Left hindlimb (tissue), 1 donor: Measurements from ENCODE around the gene C1orf87.

Source experiments
- DNase-seq: peaks from one replicate; pipeline ENCODE4 v3.0.0-alpha.2; 2018

The C1orf87 gene, protein sequence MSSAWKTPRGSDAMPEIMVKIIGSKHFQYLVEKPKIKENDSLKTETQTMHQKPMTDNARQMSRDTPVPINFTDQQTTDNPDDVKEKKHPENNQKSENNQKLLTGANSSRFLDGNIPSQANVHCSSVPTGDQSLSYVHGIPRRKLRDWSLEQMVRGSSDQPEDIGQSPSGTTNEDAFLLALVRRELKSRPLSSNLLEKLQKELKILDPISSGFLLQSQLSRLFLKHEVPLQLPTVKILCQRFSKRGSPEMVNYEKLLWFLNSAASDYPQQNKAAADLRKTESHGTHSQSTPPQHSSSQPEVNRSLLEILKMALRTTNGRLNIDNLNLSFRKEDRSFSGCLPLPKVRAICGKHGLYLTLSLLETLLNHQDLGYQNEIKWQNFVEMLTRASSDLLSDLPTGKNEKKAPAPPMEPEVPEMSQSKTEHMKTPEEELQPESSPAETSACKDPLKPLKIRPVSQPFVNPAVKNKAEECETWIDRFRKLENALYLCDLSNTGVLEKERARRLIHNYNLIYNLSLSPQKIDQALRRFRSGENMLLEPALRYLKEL

DNA sequence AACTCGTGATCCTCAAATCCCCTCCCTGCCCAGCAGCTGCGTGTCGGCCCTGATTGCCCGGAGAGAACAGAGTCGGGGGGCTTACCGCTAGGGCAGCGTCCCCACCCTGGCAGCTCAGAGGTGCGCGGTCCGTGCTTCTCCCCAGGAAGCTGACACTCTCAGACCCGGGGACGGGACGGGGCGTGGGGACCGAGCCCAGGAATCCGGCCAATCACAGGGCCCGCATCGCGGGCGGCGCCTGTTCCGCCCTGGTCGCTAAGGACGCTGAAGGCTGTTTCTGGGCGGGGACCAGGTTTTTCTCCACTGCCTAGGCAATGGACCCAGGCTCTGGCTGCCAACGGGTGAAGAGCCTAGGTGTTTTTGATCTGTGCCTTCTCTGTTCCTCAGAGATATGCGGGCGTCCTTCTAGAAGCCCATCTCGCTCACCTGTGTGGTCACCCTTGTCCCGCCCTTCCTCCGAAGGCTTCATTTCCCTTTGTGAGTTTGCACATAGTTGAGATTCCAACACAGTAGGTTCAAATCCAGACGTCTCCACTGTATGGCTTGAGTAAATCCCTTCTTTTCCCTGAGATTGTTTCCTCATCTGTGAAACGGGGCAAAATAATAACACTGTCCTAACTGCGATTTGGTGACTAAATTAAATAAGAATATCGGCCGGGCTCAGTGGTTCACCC, at the start of gene C1orf87:
Gene C1orf87, minus strand, starts transcription at position 166 of the 674 bp plus-strand sequence. CDS start 1,127 bp downstream, outside the sequence.
- DNase-seq, result no peak

DNA sequence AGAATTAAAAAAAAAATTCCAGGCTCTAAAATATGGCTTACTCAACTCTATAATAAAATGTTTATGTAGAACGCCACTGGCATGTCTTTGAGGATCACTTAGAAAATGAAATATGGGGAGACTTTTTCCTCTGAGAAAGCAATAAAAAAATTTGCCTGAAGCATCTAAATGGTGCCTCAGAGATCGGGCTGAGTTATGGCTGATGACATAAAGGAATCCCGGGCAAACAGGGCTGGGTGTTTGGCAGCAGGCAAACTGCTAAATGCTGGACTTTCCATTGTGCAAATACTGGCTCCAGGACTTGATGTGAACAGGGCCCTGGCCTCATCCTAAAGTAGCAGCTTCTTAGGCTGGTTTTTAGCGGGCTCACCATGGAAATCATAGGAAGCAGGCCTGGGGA, 44.5 kb upstream of the C1orf87 start:
- peak; percentile 72 for DNase-seq

DNA sequence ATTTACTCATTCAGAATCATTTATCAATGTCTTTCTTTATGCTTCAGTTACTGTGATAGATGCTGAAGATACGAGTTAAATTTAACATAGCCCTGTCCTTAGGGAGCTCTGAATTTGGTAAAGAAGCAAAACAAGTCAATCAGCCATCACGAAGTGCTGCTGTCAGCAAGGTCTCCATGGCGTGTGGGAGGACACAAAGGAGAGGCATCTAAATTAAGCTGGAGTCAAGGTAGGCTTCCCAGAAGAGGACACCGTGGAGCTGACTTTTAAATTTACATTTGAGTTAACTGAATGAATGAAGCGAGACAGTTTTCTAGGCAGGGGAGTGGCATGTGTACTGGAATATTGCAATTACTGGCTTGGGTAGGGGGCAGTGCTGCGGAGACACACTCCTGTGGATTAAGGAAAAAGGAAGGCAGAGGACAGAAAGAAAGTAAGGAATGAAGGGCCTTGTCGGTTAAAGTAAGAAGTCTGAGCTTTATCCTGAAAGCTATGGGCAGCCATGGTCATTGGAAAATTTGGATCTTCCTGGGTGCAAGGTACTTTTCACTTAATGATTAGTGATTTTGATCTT, 41.3 kb upstream of the C1orf87 start:
- no peak for DNase-seq

DNA sequence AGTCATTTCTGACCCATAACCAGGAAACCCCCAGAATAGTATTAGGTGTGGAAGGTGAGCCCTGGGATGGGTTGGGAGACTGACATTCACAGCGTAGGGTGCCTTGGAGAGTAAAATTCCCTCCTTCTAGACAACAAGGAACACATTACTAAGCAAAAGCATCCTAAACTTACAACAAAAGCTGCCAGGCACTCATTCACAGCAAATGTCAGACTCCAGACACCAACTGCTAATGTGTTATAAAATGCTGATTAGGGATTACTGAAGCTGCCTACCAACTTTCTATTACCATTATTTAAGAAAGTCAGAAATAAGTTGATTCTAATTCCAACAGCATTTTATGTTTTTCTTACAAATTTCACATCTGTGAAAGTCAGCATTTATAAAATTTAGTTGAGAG, 40.0 kb upstream of the C1orf87 start:
- DNase-seq, result no peak

DNA sequence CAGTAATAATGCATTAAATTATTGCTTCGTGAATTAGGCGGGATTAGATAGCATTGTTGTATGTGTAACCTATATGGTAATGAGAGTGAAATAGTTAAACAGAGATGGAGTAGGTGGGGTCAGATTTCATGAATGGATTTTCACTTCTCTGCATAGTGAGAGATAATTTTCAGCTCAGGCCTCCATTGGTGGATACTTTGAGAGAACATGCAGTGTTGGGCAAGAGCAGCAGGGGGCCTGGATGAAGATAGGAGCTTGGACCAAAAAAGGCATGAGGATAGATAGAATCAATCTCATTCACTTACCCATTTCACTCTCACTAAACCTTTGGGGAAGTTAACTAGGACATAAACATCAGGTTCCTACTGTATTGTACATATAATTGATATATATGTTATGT, 39.5 kb upstream of the C1orf87 start:
- no peak for DNase-seq

DNA sequence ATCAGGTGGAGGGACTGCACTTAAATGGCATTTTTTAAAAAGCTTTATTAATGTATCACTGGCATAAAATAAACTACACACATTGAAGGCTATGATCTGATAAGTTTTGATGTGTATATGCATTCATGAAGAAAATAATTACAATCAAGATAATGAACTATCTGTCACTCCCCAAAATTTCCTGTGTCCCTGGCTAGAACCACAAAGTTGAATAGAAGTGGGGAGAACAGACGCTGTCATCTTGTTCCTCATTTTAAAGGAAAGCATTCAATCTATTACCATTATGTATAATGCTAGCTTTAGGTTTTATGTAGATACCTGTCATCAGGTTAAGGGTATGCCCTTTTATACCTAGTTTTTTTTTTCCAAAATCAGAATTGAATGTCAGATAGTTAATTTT, 38.1 kb upstream of the C1orf87 start:
- DNase-seq, result no peak

DNA sequence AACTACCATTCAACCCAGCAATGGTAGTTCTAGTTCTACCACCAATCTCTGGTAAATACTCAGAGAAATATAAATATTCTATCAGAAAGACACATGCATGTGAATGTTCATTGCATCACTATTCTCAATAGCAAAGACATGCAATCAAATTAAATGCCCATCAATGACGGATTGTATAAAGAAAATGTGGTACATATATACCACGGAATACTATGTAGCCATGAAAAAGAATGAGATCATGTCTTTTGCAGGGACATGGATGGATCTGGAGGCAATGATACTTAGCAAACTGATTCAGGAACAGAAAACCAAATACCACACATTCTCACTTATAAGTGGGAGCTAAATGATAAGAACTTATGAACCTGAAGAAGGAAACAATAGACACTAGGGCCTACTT, 37.5 kb upstream of the C1orf87 start:
- no peak for DNase-seq

DNA sequence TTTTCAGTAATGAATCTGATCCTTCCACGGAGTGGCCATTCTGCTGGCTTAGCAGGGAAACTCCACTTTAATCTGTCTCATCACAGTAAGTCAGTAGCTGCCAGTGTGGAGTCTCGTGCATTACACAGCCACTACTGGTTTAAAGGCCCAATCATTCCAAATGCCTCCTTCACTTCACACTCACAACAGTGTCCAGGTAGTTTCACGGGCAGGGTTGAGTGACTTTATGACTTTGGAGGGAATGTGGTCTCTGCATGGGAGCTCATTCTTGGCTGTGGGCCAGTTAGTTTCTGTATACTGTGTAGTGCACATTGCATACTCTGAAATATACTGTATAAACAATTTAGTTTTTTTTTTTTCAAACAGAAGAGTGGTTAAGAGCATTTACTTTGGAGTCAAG, 34.6 kb upstream of the C1orf87 start:
- DNase-seq, result no peak

DNA sequence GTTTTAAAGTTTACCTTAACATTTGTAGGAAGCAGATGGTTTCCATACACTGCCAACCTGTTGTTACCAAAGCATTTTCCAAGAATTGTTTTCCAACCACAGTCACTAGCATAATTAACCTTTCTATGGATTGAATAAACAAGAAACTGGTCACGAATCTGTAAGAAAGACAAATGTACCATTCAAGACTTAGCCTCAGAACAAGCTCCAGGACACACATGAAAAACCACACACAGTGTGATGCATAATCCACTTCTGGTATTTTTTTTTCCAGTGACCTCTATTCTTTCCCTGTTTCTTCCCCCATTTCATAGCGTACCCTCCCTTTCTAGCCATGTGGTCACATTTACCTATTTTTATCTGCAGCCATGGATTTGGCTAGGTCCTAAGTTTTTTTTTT, 29.6 kb upstream of the C1orf87 start:
- DNase-seq, result no peak

DNA sequence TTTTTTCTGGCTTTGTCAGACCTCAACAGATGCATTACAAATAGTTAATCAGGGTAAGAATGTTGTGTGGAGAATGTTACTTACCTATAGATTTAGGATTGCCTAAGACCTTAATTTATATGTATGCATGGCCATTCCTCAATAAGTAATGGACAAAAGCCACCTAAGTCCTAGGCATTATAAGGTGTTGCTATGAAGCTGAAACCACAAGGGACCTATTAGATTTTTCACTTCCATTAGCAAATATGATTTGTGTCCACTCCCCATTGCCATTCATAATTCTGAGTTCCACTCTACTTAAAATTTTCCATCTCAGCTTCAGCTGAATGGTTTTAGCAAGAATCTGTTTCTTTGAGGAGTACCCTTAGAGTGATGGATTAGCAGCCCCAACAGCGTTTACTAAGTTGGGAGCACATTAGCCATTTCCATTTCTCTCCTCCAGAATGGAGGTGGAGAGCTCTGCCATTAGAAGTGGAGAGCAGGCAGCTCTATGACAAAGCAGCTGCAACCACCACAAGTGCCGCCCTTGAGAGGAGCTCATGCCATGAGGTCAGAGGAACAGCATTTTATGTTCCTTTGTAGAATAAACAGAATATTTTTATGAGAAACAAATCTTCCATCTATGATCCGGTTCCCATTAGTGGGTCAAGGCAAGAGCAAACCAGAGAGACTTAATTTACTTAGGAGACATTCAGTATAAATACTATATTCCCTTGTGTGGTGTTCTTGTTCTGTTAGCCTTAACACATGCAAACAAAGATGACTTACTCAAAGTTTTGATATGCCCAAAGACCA, 28.9 kb upstream of the C1orf87 start:
- no peak for DNase-seq

DNA sequence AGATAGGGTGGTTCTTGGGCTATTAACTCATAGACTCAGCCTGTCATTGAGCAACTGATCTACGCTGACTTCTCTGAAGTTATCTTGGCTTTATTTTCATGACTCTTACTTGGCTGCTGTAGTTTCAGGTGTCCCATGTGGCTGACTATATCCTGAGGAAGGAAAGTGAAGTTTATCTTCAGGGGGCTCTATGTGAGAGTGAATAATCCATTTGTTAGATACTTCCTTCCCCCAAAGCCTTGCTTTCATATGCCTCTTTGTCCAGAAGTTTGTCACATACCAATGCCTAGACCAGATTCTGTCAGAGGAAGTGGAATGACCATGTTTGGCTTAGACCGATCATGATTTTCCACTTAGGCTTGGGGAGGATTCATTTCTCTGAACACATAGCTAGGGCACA, 27.9 kb upstream of the C1orf87 start:
- no peak for DNase-seq

DNA sequence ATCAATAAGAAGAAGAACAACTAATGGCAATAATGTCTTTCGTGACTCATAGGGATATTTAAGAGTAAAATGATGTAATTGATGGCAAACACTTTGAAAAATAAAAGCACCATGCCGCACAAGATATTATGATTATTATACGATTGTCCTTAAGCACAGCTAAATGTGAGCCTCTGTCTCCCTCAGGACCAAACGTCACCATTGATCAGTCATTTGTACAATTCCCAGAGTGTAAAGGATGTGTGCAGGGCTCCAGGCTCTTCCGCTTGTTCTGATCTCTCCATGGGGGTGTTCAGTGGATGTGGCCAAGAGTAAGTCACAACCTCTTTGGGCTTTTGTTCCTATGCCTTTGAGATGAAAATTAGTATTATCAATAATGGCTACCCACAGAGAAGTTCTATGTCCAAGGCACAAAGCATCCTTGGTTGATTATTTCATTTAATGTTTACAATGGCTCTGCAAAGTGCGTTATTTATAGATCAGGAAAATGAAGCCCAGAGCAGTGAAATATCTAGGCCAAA, 17.7 kb upstream of the C1orf87 start:
- DNase-seq, result no peak

DNA sequence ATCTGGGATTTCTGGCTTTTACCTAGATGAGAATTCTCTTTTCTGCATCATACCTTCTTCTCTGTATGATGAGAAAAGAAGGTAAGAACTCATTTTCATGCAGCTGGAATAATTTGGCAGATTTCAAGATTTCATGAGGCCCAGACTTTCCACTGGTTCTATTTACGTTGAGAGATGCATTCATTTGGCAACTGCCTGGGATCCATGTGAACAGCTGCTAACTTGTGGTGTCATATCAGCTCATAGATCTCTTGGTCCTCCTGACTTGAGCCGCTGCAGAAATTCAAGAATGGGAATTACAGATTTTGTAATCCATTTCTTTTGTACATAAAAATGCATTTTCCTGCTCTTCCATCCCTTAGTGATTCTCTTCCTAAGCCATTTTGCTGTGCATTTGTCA, 17.1 kb upstream of the C1orf87 start:
- no peak for DNase-seq

DNA sequence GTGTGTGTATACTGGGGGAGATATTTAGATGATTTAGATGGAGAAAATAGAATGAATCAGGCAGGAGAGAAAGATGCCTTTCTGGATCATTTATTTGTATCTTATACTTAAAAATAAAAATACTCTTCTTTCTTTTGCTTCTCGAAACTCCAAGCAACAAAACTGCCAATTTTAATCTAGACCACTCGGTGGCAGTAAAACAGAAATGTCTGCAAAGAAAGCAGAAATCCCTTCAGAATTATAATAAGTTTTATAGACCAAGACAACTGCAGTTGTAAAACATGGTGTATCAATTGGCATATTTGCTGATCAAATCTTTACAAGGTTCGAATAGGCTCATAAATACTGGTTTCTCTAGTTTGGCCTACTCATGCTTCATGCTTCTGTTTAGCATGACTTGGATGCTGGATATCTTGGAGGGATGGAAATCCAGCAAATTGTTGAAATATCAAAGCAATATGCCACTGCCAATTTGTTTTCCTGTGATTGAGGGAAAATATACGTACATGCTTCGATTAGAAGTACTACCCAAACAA, 15.1 kb upstream of the C1orf87 start:
- DNase-seq, result no peak

DNA sequence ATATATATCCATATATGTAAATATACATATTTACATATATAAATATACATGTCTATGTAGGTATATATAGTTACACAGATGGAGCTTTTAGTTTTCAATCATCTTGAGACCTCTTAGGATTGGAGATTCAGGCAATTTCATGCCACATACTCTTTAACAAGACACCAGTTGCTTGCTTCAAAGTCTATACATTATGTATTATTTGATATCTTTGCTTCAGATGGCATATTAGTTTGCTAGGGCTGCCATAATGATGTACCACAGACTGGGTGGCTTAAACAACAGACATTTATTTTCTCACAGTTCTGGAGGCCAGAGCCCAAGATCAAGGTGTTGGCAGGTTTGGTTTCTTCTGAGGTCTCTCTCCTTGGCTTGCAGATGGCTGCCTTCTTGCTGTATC, 14.1 kb upstream of the C1orf87 start:
- DNase-seq, result no peak

DNA sequence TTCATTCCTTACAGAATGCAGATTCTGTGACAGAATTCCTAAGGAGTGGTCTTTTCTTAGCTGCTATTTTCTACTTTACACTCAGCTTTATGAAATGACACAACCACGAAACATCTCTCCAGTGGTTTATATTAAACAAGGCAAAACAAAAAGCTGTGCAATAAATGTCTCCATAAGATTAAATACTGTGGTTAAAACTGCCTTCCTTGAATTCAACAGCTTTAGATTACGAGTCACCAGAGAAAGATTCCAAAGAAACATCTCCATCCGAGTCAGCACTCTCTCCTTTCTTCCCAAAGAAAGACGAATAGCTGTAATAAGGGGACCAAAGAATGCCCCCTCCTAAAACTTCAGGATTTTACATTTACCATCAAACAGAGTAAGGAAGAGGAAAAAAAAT, 4.6 kb upstream of the C1orf87 start:
- no peak for DNase-seq

DNA sequence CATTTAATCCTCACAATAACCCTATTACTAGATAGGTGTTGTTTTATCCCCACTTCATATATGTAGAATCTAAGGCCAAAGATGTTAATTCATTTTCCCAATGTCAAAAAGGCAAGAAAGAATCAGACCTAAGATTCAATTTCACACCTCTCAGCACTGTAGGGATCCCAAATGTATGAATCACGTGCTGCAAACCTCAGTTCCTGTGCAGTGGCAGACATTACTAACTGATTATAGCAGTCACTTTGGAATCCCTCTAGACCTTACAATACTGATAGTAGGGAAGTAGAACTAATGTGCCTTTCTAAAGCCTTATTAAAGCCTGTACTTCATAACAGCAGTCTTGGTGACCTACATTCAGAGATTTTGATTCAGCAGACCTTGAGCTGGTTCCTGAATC, 2.3 kb downstream of the C1orf87 start:
- no peak for DNase-seq

DNA sequence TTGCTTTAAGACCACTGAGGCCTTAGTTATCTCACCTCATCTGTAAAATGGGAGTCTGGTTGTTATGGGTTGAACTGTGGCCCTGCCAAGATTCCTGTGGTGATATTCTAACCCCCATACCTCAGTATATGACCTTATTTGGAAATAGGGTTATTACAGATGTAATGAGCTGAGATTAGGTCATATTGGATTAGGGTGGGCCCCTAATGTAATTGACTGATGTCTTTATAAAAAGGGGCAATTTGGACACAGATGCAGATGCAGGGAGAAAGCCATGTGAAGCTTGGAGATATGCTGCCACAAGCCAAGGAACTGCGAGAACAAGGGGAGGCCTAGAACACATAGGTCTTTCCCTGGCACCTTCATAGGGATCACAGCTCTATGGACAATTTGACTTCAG, 3.9 kb downstream of the C1orf87 start:
- no peak for DNase-seq

DNA sequence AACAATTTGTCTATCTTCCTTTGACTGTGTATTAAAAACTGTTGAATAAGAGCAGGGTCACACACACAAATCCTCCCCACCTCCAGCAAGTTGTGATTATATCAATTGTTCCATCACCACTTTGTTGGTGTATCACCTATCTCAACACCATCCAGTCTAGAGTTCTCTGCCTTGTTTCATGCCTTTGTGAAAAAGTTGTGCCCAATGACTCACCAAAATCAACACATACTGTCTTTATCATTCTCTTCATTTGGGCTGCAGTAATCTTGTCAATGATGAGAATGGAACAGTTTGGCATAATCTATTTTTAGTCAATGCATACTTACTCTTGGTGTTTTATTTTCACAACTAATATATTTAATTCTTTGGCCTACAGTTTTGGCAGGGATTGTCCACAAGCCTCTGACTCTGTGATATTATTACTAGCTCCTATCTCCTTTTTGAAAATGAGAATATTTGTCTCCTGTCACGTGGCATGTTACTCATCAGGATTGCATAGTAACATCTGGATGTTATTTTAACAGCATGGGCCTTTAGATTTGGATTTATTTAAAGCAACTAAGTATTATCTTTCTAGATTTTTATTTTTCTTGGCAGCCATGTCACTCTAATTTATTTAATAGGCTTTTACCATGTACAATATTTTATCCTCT, 5.1 kb downstream of the C1orf87 start:
- DNase-seq, result no peak

DNA sequence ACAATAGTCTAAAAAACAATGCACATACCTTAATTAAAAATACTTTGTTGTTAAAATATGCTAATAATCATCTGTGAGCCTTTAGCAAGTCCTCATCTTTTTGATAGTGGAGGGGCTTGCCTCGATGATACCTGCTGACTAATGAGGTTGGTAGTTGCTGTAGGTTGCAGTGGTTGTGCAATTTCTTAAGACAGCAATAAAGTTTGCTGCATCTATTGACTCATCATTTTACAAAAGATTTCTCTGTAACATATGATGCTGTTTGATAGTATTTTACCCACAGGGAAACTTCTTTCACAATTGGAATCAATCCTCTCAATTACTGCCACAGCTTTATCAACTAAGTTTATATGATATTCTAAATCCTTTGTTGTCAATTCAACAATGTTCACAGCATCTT, 7.6 kb downstream of the C1orf87 start:
- no peak for DNase-seq

DNA sequence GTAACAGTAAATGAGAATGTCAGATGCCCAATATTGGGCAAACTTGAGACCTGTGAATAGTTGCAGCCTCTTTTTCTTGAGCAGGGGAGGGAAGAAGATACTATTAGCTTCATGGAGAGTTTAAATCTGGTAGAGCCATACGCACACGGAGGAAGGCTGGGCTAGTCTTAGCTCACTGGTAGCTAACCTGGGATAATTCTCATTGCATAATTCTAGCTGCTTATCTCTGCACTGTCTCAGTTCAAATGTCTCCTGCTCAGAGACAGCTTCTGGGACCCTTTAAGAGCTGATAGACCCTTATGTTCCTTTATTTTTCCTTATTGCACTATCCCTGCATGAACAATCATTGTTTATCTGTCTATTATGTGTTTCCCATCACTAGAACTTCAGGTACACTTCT, 8.4 kb downstream of the C1orf87 start:
- DNase-seq, result no peak

DNA sequence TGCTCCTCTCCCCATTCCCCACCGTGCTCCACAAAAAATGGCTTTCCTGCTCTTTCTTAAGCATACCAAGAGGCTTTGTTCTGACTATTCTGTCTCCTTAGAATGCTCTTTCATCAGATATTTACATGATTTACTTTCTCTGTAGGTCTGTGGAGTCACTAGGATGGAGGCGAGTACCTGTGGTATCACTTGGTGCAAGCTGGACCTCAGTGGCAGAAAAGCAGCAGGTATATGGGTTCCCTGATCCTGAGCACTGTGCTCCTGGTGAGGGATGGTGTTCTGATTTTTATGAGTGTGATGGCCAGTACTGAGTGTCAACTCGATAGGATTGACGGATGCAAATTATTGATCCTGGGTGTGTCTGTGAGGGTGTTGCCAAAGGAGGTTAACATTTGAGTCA, 10.0 kb downstream of the C1orf87 start:
- no peak for DNase-seq
